NCI-H748 (cell line): ENCODE results near the gene LRRN3.

Source experiments
- DNase-seq: peaks from one replicate; lab custom pipeline; 2025; ENCODE audit not compliant: unreplicated experiment; lab: John Stamatoyannopoulos, UW

Gene LRRN3

DNA sequence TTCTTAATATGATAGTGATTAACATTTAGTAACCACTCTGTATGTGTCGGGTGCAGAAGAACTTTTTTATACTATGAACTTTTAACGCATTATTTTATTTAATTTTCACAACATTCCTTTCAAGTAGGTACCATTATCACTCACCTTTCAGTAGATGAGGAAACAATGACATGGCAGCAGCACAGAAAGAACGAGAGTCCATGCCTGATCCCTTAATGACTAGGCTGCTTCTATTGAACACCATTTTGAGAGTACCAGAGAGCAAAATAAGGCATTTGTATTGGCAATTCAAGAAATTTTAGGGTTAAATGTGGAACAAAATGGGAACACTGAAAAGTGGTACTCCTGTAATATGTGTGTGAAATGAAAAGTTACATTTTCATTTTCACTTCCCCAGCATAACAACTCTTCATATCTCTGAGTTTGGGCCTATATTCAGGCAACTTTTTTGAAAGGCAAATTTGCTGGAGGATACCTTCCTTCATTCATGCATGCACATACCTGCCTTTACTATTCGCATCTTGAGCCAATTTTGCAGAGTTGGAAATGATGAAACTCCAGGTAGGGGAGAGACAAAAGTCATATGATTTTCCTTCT is 12.8 kb downstream of the LRRN3 start:
- DNase-seq: no peak

DNA sequence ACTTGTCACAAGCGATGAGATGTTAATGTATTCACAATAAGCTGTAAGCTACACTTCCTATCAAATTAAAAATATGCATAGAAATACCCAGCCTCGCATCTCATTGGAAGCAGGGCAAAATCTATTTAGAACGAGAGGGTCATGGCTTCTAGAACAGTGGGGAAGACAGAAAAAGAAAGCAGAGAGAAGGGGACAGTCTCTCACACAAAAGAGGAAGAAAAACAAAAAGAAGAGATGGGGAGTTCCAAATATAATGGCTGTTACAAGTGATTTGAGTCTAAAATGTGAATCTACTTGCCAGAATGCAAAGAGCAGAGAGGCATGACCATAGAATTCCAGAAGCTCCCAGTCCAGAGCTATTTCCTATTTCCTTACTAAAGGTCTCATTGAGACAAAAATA is 13.8 kb downstream of the LRRN3 start:
- DNase-seq: no peak

DNA sequence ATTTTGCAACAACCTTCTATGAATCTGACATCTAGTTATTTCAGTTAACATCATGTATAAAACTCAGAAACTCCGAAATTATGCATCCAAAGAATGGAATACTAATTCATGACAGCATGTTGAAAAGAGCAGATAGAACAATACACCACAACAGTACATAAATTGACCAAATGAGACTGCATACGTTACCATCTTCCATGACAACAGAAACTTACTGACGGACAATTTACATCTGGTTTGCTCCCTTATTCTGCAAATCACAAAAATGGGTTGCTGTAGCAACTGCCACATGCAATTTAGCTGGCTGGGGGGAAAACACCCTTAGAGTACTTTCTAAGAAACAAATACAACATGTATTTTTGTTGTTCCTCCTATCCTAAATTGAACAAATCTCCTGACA is 14.3 kb downstream of the LRRN3 start:
- DNase-seq: no peak

DNA sequence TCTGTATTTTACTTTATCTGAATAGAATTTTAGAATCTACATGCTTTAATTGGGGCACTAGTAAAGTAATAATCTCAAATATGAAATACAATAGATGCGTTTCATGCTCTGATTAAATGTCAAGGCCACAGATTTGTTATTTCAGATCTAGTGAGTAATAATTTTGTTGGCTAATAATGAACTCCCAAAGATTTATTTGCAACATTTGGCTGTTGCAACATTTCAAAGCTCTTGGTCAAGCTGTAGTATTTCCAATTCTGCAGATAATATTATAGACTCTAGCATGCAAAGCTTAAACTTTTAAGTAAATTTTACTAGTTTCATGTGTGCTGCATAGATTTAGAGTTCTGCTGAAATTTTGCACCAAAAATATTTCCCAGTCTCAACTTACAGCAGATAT is 16.7 kb downstream of the LRRN3 start:
- DNase-seq: no peak

DNA sequence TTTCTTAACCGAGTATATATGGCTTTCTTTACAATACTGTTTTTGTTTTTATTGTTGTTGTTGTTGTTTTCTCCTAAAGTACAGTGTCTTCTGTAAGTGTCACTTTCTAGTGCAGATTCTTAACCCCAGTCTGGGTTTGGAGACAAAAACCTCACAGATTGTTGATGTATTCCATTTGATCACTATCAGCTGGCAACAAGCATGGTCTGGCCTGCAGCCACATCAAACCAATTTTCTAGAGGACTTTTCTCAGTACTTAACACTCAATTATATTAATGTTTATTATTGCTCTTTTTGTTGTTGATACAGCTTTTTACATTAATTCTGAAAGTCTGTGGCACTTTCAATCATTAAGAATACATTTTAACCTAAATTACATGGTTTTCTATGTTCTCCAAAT is 17.1 kb downstream of the LRRN3 start:
- peak; percentile 69 for DNase-seq

DNA sequence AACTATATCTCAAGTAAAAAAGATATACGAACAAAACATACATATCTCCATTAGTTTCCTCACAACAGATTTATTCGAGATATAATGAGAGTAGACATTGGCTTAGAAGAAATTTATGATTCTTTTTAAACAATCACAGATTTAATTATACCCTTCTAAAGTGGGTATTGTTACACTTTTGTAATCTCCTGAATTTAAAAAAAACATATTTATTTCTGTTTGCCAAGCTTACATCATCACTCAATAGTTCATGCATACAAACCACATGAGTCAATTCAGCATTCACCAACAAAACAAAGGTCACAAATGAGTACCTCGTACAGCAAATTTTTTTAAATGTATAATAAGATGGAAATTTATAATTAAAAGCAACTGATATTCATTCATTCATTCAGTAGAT is 17.6 kb downstream of the LRRN3 start:
- peak; percentile 56 for DNase-seq

DNA sequence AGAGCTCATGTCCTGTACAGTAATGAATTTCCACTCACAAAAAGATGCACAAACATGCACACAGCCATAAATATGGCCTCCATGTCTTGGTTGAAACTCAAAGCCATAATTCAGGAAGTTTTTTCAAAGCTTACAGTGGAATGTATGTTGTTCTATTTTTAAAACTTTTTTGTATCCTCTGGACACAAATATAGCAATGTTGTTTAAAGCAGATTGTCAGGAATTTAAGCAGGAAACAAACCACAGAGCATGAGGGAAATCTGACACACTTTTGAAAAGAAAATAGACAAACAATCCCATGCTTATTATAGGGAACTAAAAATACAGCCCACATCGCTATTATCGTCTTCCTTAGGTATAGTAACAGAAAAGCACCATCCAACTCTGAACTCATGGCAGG is 21.5 kb downstream of the LRRN3 start:
- no peak for DNase-seq

DNA sequence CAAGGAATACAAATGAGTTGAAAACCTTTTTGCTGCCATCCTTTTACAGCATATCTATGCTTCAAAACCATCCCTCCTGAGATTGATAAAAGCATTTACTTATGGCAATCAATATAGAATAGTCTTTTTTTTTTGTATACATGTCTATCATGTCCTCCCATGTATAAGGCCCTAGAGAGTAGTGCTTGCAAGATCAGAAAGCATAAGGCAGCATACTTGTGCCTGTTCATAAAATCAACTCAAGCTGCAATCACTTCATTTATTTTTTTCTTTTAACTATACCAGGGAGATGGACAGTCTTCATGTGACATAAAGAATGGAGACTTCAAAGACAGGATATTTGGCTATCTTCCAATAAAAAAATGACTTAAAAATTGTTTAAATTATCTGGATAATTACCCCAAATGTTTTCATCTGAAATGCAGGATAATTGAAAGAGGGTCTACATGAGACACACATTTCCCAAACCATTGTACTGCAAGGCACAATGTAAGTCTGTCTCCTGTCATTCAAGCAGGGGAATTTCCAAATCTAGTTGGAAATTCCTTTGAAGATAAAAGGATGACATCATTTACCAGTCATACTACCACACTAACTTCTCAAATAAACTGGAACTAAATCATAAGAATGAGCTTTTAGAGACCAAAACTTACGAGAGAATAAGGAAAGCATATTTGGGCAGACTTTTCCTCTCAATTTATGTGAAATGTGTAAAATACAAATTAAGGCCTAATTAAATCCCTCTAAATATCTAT is 22.5 kb downstream of the LRRN3 start:
- DNase-seq: no peak

DNA sequence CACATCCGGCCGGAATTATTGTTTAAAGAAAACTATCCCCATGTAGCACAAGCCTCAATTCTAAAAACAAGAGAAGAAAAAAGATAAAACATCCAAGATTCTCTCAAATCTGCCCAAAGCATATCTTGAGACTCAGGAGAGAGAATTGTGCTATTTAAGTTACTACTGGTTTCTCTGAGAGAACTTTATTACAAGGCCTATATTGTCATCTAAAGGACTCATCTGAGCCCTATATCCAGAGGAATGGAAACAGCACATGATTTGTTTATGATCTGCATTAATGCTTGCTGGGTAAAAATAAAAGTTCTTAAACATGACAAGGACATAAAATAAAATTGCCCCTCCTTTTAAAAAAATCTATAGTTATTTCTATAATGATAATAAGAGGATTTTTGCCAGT is 25.0 kb downstream of the LRRN3 start:
- DNase-seq: no peak

DNA sequence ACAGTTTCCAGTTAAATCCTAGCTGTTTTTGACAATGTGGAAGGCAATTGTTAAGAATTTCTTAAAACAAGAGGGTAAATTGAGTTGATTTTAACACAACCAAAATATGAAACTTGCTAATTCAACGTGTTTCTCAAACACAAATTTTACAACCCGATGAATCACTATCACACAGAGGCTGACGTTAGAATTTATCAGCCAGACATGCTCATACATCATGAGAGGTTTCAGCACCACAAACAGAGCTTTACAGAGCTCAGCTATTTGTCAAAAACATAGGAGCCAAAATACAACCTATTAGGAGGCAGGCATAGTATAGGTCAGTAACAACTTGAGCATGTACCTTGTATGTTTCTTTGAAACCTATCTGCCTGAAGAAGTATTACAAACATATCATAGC is 36.1 kb downstream of the LRRN3 start:
- no peak for DNase-seq

DNA sequence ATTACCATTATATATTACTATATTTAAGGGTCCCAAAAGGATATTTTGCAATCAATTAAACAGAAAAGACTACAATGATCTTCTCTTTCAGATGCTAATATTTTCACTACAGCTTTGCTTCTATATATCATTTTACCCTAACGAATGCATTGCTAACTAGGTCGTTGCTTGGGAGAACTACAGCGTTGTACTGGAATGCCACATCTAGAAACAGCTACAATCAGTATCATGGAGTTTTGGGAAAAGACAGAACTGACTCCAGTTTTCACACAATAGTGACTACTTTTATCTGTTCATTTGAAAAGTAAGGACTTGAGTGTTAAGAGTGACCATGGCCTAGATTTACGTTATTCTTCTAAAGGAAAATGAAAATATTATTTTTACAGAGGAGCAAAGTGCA is 38.5 kb downstream of the LRRN3 start:
- no peak for DNase-seq

DNA sequence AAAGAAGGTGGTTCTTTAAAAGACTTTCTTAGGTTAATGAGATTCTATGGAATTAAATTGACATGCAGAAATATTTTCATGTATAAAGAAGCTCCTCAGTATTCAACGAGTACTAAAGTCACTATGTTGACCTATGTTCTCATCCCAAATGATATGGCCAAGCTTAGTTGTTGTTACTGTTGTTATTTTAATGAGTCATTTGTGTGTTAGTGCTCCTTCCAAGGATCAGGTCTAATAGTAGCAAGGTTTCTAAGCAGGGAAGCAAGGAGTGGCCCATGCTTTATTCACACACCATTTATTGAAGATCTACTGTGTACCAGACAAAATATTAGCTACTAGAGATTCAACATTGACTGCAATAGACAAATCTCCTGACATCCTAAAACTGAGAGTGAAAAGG is 41.9 kb downstream of the LRRN3 start:
- no peak for DNase-seq

DNA sequence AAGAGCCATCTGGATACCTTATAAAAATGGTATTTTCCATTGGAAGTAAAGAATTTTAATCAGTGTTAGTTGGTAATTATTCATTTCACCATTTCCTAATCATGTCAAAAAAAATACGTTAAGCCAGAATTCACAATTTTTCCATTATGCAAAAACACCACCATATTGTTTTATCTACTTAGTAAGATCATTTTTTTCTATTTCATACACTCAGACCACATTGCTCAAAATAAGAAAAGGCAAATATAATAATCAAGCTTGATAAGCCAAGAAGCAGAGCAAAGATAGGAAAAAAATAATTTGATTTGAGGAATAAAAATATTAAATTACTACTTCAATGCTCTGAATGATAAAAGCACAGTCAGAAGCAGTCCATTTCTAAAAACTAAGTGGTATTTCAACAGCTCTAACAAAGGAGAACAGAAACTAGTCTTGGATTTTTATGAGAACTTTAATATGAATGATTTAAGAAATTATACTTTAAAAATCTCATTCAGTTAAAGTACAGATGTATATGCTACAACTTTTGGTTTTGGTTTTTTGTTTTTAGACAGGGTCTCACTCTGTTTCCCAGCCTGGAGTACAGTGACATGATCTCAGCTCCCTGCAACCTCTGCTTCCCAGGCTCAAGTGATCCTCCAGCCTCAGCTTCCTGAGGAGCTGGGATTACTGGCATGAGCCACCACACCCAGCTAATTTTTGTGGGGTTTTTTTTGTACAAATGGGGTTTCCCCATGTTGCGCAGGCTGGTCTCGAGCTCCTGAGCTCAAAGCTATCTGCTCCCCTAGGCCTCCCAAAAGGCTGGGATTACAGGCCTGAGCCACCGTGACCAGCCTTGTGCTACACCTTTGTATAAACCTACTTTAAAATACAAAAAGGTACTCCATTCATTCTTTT is 46.6 kb downstream of the LRRN3 start:
- no peak for DNase-seq

DNA sequence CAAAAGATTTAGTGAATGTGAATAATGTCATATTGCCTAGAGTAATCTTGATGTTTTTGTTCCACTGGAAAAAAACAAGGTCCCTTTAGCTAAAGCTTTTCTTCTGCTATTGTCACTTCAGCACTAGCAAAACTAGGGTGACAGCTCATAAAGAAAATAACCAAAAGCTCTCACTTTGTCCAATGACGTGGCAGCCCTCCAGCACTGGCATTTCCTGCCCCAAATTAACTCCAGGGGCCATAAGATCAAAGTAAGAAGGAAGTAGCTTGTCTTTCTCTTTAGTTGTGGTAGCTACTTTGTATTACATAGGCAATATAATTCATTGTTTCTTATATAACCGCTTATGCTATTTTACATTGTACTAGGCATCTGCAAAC is 47.3 kb downstream of the LRRN3 start:
- no peak for DNase-seq

DNA sequence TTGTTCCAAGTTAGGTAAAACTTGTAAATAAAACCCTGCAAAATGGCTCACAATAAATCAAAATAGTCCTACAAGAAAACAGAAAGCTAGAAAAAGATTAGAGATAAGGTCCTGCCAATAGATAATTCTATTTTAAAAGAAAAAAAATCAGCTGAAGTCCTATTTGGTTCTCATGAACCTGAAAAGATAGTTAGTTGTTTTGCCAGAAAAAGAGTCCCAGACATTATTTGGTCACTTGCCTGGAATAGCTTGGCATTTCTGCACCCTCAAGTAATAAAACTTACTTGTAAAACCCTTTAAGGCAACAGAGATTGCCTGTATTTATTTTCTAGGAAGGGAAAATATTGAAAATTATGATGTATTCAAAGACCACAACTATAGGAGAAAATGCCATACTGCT is 47.7 kb downstream of the LRRN3 start:
- no peak for DNase-seq

DNA sequence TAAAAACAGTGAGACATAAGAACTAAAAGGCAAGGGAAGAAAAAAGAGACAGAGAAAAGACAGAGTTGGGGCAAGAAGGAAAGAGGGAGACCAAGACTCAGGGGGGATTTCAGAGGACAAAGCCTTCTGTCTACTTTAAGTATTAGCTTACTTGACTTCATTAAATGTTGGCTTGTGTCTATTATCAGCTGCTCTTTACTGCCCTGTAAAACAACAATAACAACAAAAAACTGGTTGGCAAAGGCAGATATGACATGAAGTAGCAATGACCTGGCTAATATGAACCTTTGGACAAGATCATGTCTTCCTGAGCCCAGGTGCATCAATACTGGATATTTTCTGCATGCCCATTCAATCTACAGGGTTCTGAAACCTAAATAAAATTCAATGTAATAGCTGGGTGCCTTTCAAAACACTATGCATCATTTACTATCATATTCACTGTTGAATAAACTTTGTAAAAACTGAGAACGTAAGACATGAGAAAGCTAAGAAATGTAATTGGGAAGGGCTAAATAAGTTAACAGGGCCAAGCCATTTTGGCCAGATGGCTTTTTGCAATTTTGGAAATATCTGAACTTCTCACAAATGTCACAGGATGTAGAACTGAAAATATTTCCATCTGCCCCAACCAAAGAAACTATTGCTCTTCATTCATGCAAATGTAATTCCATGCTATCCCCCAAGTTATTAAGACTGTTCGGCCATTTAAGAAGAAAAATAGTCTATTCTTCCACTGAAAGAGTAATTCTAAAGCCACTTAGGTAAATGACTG is 49.4 kb downstream of the LRRN3 start:
- DNase-seq: no peak

DNA sequence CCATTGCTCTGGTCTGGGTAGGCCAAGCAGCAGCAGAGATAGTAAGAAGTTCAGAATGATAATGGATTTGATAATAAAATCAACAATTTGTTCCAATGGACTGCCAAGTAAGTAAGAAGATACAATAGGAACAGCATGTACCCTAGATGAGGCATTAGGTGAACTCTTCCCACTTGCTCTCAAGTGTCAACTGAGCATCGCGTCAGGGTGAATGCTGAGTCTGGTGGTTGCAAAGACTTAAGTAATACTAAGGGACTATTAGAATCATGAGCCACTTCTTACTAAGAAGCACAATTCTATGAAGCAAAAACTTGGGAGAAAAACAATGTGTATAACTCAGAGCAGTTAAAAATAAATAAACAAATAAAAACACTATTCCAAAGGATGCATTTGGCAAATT is 54.5 kb downstream of the LRRN3 start:
- DNase-seq: no peak

DNA sequence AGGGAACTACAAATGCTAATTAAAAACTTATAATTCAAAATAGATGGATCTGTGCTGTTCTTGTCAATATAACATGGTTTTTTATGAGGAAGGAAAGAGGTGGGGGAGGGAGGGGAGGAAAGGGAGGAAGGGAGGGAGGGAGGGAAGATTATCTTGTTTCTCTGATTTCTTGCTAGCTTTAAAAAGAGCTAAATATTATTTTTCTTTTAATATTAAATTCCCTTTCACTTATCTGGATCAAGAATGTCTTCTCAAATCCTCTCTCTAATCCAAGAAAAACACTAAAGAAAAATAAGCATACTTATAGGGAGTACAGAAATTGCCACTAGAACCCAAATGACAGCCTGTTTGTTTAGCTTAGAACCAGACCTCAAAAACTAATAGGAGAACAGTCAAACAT is 55.2 kb downstream of the LRRN3 start:
- no peak for DNase-seq

DNA sequence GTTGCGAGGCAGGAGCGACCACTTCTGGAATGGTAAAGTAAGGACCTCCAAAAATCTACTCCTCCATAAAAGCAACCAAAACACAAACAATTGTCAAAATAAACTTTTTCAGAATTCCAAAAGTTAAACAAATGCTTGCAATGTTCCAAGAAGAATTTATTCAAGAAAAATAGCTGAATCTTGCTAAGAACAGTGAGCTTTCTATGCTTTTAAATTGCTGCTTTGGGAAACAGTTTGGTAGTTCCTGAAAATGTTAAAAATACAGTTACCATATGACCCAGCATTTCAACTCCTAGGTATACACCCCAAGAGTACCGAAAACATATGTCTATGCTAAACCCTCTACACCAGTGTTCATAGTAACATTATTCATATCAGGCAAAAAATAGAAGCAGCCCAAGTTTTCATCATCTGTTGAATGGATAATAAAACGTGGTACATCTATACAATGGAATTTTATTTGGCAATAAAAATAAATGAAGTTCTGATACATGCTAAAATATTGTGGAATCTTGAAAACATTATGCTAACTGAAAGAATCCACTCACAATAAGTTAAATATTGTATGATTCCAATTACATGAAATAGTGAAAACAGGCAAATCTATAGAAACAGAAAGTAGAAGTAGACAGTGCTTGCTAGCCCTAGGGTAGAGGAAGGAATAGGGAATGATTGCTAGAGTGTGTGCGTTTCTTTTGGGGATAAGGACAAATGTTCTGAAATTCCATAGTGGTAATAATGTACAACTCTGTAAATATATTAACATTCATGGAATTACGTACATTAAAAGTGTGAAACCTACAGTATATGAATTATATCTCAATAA is 57.0 kb downstream of the LRRN3 start:
- no peak for DNase-seq

DNA sequence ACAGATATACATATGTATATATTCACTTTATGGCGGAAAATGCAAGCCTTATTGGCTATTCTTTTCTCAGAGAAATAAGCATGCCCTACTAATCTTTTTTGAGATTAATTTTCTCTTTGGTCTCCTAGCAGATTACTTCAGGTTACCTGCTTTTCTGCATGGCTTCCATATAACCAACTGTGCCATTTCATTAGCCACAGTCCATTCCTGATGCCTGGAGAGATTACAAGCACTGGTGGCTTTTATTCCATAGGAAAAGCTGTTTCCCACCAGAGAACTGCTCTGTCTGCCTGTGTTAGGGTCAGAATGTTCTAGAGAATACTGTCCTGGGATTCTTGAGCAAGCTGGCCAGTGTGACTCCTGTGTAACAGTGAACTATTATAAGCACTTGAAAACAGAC is 59.8 kb downstream of the LRRN3 start:
- DNase-seq: no peak

DNA sequence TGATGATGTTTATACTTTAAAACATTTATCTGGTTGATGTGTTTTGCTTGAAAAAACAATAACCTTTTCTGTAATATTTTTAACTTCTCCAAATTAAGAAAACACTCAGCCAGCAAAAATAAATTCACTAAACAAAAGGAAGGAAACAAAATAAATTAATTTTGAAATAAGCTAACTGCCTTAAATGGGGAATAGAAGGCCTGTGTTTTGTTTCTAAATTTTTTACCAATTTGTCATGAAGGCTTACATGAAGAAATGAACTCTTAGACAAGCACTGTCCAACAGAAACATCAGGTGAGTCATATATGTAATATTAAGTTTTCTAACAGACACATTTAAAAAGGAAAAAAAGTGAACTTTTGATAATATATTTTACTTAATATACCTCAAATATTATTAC is 68.5 kb downstream of the LRRN3 start:
- no peak for DNase-seq
